ENCODE data around the gene RELCH. TPM values are rescaled to one million over a fixed set of nuclear protein-coding genes. Genes with fewer than 3 reads are reported as not detected.

The RELCH gene
- total RNA-seq, 1 donor from 2014 or later, result 26.6 TPM

DNA sequence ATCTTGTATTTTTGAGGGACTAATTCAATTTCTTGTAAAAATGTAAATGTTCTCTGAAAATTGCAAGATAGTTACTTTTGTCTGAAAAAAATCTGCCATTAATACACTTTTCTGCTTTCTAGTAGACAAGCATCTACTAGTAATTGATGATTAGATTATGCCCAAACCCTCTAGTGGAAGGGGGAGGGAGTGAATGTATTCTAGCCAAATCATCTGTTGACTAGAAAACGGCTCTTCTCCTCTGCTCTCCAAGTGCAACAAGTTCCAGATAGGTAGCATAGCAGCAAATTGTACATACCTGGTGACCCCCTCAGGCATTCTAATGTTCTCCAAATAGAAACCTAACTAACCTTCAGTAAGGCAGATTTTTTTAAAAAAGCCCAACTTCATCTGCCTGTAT, 58.6 kb downstream of the RELCH start:
- no peaks in the 10 kb centered on the region for H3K27me3 ChIP-seq (ENCODE audit: insufficient read depth, low read length)
- Mint-ChIP-seq H3K36me3 (ENCODE audit: low read depth, unreplicated experiment) (peaks cover under 1% of the 10 kb centered on the region), H3K9me3 (ENCODE audit: unreplicated experiment) (no peaks in the 10 kb centered on the region), H3K27me3 (ENCODE audit: low read depth, unreplicated experiment) (no peaks in the 10 kb centered on the region), H3K27ac (ENCODE audit: unreplicated experiment) (no peak overlapping the region), H3K4me1 (ENCODE audit: low read depth, unreplicated experiment) (no peaks in the 10 kb centered on the region), H3K4me3 (ENCODE audit: unreplicated experiment) (no peak overlapping the region)
- H3K27ac ChIP-seq (ENCODE audit: low read depth, low read length), result no peak overlapping the region
- H3K79me2 ChIP-seq (ENCODE audit: insufficient read depth, low read length), result no peaks in the 10 kb centered on the region
- H3K4me1 ChIP-seq (ENCODE audit: insufficient read depth, low read length), result no peaks in the 10 kb centered on the region
- no peaks in the 10 kb centered on the region for H4K20me1 ChIP-seq (ENCODE audit: insufficient read depth, low read length)
- no peak overlapping the region for H3K4me3 ChIP-seq (ENCODE audit: insufficient read depth, low read depth, low read length)
- no peak overlapping the region for H3K9ac ChIP-seq (ENCODE audit: low read length)
- no peak for TF ChIP-seq EZH2 (IDR thresholded peaks at IDR 0.05; ENCODE audit: insufficient read depth, low read length)
- TF ChIP-seq, protein P1, sequence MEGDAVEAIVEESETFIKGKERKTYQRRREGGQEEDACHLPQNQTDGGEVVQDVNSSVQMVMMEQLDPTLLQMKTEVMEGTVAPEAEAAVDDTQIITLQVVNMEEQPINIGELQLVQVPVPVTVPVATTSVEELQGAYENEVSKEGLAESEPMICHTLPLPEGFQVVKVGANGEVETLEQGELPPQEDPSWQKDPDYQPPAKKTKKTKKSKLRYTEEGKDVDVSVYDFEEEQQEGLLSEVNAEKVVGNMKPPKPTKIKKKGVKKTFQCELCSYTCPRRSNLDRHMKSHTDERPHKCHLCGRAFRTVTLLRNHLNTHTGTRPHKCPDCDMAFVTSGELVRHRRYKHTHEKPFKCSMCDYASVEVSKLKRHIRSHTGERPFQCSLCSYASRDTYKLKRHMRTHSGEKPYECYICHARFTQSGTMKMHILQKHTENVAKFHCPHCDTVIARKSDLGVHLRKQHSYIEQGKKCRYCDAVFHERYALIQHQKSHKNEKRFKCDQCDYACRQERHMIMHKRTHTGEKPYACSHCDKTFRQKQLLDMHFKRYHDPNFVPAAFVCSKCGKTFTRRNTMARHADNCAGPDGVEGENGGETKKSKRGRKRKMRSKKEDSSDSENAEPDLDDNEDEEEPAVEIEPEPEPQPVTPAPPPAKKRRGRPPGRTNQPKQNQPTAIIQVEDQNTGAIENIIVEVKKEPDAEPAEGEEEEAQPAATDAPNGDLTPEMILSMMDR (IDR thresholded peaks at IDR 0.05; ENCODE audit: insufficient read depth, low read depth, low read length), result no peak
- H3K9me3 ChIP-seq (ENCODE audit: insufficient read depth, low read depth, low read length), result no peaks in the 10 kb centered on the region
- DNase-seq (ENCODE audit: low read depth), result no peak
- no peak overlapping the region for H2AFZ ChIP-seq (ENCODE audit: low read depth, low read length)
- no peak for FAIRE-seq
- no peak overlapping the region for H3K4me2 ChIP-seq (ENCODE audit: low read length)
- peaks cover 9% of the 10 kb centered on the region for H3K36me3 ChIP-seq (ENCODE audit: insufficient read depth, low read length)

DNA sequence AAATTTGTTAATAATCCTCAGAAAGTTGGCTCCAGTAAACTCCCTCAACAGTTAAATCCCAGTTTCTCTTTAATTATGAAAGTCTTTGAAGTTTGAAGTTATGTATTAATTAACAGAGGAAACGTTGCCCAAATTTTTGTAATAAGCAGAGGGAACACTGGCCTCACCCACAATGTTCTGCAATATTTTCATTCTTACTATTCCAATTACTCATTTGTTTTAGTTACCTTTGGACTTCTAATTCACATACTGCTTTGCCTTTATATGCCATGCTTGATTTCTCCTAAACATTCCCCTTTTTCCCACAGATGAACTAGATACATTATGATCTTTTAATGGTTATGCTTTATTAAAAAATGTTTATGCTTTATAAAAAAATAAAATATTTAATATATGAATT, 61.3 kb downstream of the RELCH start:
- Mint-ChIP-seq H3K36me3 (ENCODE audit: low read depth, unreplicated experiment) (no peaks in the 10 kb centered on the region), H3K9me3 (ENCODE audit: unreplicated experiment) (no peaks in the 10 kb centered on the region), H3K4me3 (ENCODE audit: unreplicated experiment) (no peak overlapping the region), H3K4me1 (ENCODE audit: low read depth, unreplicated experiment) (no peaks in the 10 kb centered on the region), H3K27me3 (ENCODE audit: low read depth, unreplicated experiment) (no peaks in the 10 kb centered on the region), H3K27ac (ENCODE audit: unreplicated experiment) (no peak overlapping the region)
- Histone ChIP-seq H3K4me1 (ENCODE audit: insufficient read depth, low read length) (no peaks in the 10 kb centered on the region), H3K27ac (ENCODE audit: low read depth, low read length) (no peak overlapping the region), H3K4me2 (ENCODE audit: low read length) (no peak overlapping the region), H3K9ac (ENCODE audit: low read length) (no peak overlapping the region), H3K4me3 (ENCODE audit: insufficient read depth, low read depth, low read length) (no peak overlapping the region), H4K20me1 (ENCODE audit: insufficient read depth, low read length) (no peaks in the 10 kb centered on the region), H3K79me2 (ENCODE audit: insufficient read depth, low read length) (no peaks in the 10 kb centered on the region), H3K27me3 (ENCODE audit: insufficient read depth, low read length) (no peaks in the 10 kb centered on the region), H2AFZ (ENCODE audit: low read depth, low read length) (no peak overlapping the region), H3K36me3 (ENCODE audit: insufficient read depth, low read length) (peaks cover 9% of the 10 kb centered on the region), H3K9me3 (ENCODE audit: insufficient read depth, low read depth, low read length) (no peaks in the 10 kb centered on the region)
- DNase-seq (ENCODE audit: low read depth) (no peak), FAIRE-seq (no peak)
- no peak for TF ChIP-seq EZH2 (IDR thresholded peaks at IDR 0.05; ENCODE audit: insufficient read depth, low read length)
- TF ChIP-seq, protein P1 (IDR thresholded peaks at IDR 0.05; ENCODE audit: insufficient read depth, low read depth, low read length), result no peak

DNA sequence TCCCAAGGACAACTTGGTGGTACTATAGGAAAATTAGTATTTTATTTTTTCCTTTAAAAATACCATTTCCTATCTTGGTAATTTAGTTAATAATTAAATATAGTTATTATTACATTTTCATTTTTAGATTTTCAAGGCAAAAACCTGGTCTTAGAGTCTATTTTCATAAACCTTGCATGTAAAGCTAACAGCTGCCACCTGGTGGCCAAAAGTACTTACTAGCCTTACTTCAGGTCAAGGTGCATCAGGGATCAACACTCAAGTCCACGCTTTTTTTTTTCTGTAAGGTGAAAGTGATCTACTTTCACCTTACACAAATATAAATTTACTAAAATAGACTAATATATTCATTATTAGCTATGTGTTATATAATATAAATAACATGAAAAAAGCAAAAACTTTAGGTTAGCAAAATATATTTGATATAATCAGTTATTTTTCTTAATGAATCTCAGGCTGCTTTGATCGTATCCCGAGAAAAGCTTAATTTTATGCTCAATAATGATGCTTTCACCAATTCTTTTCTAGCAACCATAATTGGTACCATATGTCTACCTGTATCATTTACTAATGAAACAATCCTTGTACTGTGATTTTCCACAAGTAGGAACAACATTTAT, 62.5 kb downstream of the RELCH start:
- H3K36me3 Mint-ChIP-seq (ENCODE audit: low read depth, unreplicated experiment), result no peaks in the 10 kb centered on the region
- no peak overlapping the region for H3K27ac Mint-ChIP-seq (ENCODE audit: unreplicated experiment)
- no peaks in the 10 kb centered on the region for H3K9me3 Mint-ChIP-seq (ENCODE audit: unreplicated experiment)

More for the DNA sequence above, 62.5 kb downstream of the RELCH start:
- no peak overlapping the region for H3K27ac ChIP-seq (ENCODE audit: low read depth, low read length)
- Mint-ChIP-seq H3K4me1 (ENCODE audit: low read depth, unreplicated experiment) (no peaks in the 10 kb centered on the region), H3K4me3 (ENCODE audit: unreplicated experiment) (no peak overlapping the region), H3K27me3 (ENCODE audit: low read depth, unreplicated experiment) (no peaks in the 10 kb centered on the region)
- H3K9ac ChIP-seq (ENCODE audit: low read length), result no peak overlapping the region
- H3K4me3 ChIP-seq (ENCODE audit: insufficient read depth, low read depth, low read length), result no peak overlapping the region
- no peaks in the 10 kb centered on the region for H3K9me3 ChIP-seq (ENCODE audit: insufficient read depth, low read depth, low read length)
- no peak overlapping the region for H2AFZ ChIP-seq (ENCODE audit: low read depth, low read length)
- no peaks in the 10 kb centered on the region for H3K4me1 ChIP-seq (ENCODE audit: insufficient read depth, low read length)
- H3K4me2 ChIP-seq (ENCODE audit: low read length), result no peak overlapping the region
- H3K36me3 ChIP-seq (ENCODE audit: insufficient read depth, low read length), result peaks cover 8% of the 10 kb centered on the region
- no peaks in the 10 kb centered on the region for H4K20me1 ChIP-seq (ENCODE audit: insufficient read depth, low read length)
- no peaks in the 10 kb centered on the region for H3K27me3 ChIP-seq (ENCODE audit: insufficient read depth, low read length)
- DNase-seq (ENCODE audit: low read depth) (peak; percentile 49), FAIRE-seq (peak; percentile 20)
- TF ChIP-seq, protein P1 (IDR thresholded peaks at IDR 0.05; ENCODE audit: insufficient read depth, low read depth, low read length), result peak; percentile 76
- no peak for TF ChIP-seq EZH2 (IDR thresholded peaks at IDR 0.05; ENCODE audit: insufficient read depth, low read length)
- no peaks in the 10 kb centered on the region for H3K79me2 ChIP-seq (ENCODE audit: insufficient read depth, low read length)

Data from astrocyte (in vitro differentiated cells and primary cell).